SU-DHL-6 (cell line): Measurements from ENCODE around the gene NRGN.

Source experiments
- H2AFZ ChIP-seq: fragments of 200-600 bp; sonication (generic); 2 replicates; pipeline ENCODE4 v1.6.1; 2014; ENCODE audit warnings: low read depth, mild to moderate bottlenecking, moderate library complexity, mixed read lengths, antibody characterized with exemption, low read length; ENCODE audit not compliant: severe bottlenecking
- H3F3A ChIP-seq: fragments of 200-600 bp; shearing (Covaris generic); 2 replicates; pipeline ENCODE4 v1.6.0; 2016; ENCODE audit warnings: antibody characterized with exemption, mild to moderate bottlenecking; ENCODE audit not compliant: insufficient read depth
- H3K27ac ChIP-seq: fragments of 200-600 bp; sonication (generic); 2 replicates; pipeline ENCODE4 v1.5.1; 2016; ENCODE audit warnings: low read depth, mild to moderate bottlenecking, low read length, moderate library complexity, mixed read lengths
- H3K27me3 ChIP-seq: fragments of 200-600 bp; sonication (generic), shearing (Covaris generic); 2 replicates; pipeline ENCODE4 v1.6.0; 2014; ENCODE audit warnings: mild to moderate bottlenecking, low read length
- H3K36me3 ChIP-seq: fragments of 200-600 bp; sonication (generic); 2 replicates; pipeline ENCODE4 v1.6.1; 2014; ENCODE audit warnings: mild to moderate bottlenecking, low read length, mixed read lengths
- H3K4me2 ChIP-seq: fragments of 300-600, 200-600 bp; shearing (Covaris generic), sonication (generic); 2 replicates; pipeline ENCODE4 v1.6.0; 2014; ENCODE audit warnings: low read length, low read depth, mild to moderate bottlenecking; ENCODE audit not compliant: poor library complexity, severe bottlenecking
- H3K4me3 ChIP-seq: fragments of 200-600 bp; sonication (generic); 2 replicates; pipeline ENCODE4 v1.5.1; 2014; ENCODE audit warnings: antibody characterized with exemption, low read length, mild to moderate bottlenecking, mixed read lengths; ENCODE audit not compliant: insufficient read depth, poor library complexity, severe bottlenecking
- H3K79me2 ChIP-seq: fragments of 200-600 bp; sonication (generic); 2 replicates; pipeline ENCODE4 v1.6.1; 2014; ENCODE audit warnings: mild to moderate bottlenecking, low read length, moderate library complexity; ENCODE audit not compliant: insufficient read depth
- H3K9ac ChIP-seq: fragments of 200-600 bp; sonication (generic); 2 replicates; pipeline ENCODE4 v1.7.0; 2014; ENCODE audit warnings: mild to moderate bottlenecking, low read length
- H3K9me2 ChIP-seq: fragments of 200-600 bp; sonication (generic); replicated peaks from 2 replicates; pipeline ENCODE4 v1.6.1; 2014; ENCODE audit warnings: low read length; ENCODE audit not compliant: insufficient read depth
- H3K9me3 ChIP-seq: fragments of 200-600 bp; sonication (generic); 2 replicates; pipeline ENCODE4 v1.6.1; 2014; ENCODE audit warnings: low read length, mixed read lengths; ENCODE audit not compliant: insufficient read depth
- H4K20me1 ChIP-seq: fragments of 200-600 bp; sonication (generic); 2 replicates; pipeline ENCODE4 v1.6.1; 2014; ENCODE audit warnings: low read depth, mild to moderate bottlenecking, antibody characterized with exemption, low read length, moderate library complexity, mixed read lengths
- CTCF ChIP-seq: fragments of 200-600 bp; sonication (generic); IDR thresholded peaks from one replicate; pipeline ENCODE4 v1.5.1; 2017; ENCODE audit warnings: antibody characterized with exemption, mild to moderate bottlenecking, low read length, moderate library complexity; ENCODE audit not compliant: insufficient read depth, poor library complexity, severe bottlenecking
- EZH2phosphoT487 ChIP-seq: fragments of 200-600 bp; sonication (generic), shearing (Covaris generic); conservative IDR thresholded peaks from 2 replicates; pipeline ENCODE4 v1.6.1; 2018; ENCODE audit warnings: mild to moderate bottlenecking, antibody characterized with exemption, low read length, moderate library complexity, mixed read lengths

The NRGN gene

GRCh38 chr11:124716591-124716990, 23.2 kb upstream of the NRGN start:
- H3K27me3 ChIP-seq, result no peaks in the 10 kb centered on the region
- H2AFZ ChIP-seq, result no peak overlapping the region
- no peak overlapping the region for H3K9ac ChIP-seq
- H3K36me3 ChIP-seq, result no peaks in the 10 kb centered on the region
- TF ChIP-seq CTCF (no peak), EZH2phosphoT487 (no peak)
- H3F3A ChIP-seq, result no peaks in the 10 kb centered on the region
- H3K27ac ChIP-seq, result no peak overlapping the region
- H4K20me1 ChIP-seq, result no peaks in the 10 kb centered on the region
- H3K4me3 ChIP-seq, result no peak overlapping the region
- no peaks in the 10 kb centered on the region for H3K79me2 ChIP-seq
- no peaks in the 10 kb centered on the region for H3K9me3 ChIP-seq
- no peak overlapping the region for H3K4me2 ChIP-seq
- no peaks in the 10 kb centered on the region for H3K9me2 ChIP-seq

DNA sequence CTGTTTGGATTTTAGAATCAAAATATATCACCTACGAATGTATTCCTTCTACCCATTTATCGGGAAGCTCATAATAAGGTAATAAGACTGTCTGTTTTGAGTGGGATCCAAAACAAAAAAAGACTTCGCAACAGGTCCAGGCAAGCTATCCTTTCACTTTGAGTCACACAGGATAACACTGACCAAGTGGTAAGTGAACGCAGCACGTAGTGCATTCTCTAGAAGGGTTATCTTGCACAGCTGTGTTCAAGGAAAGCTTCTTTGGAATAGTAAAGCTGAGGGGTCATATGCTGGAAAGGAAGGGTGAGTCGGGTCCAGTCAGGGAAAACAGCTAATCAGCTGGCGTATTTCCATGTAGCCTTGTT, 22.3 kb upstream of the NRGN start:
- H3F3A ChIP-seq, result no peaks in the 10 kb centered on the region
- no peak overlapping the region for H3K4me2 ChIP-seq
- H3K27me3 ChIP-seq, result no peaks in the 10 kb centered on the region
- no peaks in the 10 kb centered on the region for H4K20me1 ChIP-seq
- H2AFZ ChIP-seq, result no peak overlapping the region
- no peaks in the 10 kb centered on the region for H3K79me2 ChIP-seq
- TF ChIP-seq CTCF, result no peak
- no peak for TF ChIP-seq EZH2phosphoT487
- H3K4me3 ChIP-seq, result no peak overlapping the region
- no peak overlapping the region for H3K27ac ChIP-seq
- no peaks in the 10 kb centered on the region for H3K36me3 ChIP-seq
- H3K9me3 ChIP-seq, result no peaks in the 10 kb centered on the region
- no peaks in the 10 kb centered on the region for H3K9me2 ChIP-seq
- no peak overlapping the region for H3K9ac ChIP-seq

DNA sequence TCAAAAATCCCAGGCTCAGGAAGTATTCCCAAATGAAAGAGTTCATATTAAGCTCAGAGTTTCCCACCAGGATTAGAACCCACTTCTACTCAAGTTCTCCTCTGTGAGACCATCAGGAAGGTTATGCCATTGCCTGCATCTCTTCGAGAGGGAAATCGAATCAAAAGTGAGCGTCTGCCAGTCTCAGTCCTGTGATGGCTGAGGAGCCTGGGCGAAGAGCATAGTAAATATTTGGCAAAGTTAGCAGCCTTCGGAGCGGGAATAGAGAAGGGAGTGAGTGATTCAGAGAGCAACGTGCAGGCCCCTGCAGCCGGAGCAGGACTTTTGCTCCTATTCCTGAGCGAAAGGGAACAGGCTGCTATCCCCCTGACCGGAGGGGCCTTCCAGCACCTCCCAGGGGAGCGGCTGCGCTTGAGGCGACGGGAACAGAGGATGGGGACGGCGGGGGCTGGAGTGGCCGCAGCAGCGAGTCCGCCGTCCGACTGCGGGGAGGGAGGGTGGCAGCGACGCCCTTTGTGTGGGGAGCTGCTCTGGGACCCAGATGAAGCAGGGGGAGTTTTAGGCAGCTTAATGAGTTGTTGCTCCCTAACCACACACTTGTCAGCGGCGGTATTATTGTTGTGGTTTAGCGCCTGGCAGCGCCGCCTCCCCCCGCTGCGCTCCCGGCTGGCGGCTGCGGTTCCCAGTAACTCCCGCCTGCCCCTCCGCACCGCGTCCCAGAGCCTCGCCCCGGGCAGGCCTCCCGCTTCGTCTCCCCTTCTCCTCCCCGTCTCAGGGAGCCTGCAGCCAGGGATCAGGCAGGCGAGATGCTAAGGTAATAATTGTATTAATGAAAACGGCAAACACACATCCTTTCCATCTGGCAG, 21.7 kb upstream of the NRGN start:
- Histone ChIP-seq H3K4me2 (no peak overlapping the region), H3K4me3 (no peak overlapping the region), H3K27me3 (no peaks in the 10 kb centered on the region)

More for the DNA sequence above, 21.7 kb upstream of the NRGN start:
- Histone ChIP-seq H3K9ac (no peak overlapping the region), H3K9me3 (no peaks in the 10 kb centered on the region), H4K20me1 (no peaks in the 10 kb centered on the region), H2AFZ (no peak overlapping the region), H3K79me2 (no peaks in the 10 kb centered on the region), H3F3A (no peaks in the 10 kb centered on the region), H3K27ac (no peak overlapping the region), H3K9me2 (no peaks in the 10 kb centered on the region), H3K36me3 (no peaks in the 10 kb centered on the region)
- TF ChIP-seq CTCF (no peak), EZH2phosphoT487 (no peak)
